Heart left ventricle (tissue), 13 donors: ENCODE data around the gene ANKRD9.

Experiments
- CTCF ChIP-seq, 12 donors: fragments of 200-600 bp; sonication (generic) in 4 of 12; IDR thresholded peaks; one replicate each; pipeline versions ENCODE4 v1.5.0 to v1.8.0; 2018 to 2022; ENCODE audit warnings: antibody characterized with exemption in 12 of 12, mild to moderate bottlenecking in 5 of 12
- POLR2A ChIP-seq, 2 donors: fragments of 450-650 bp; IDR thresholded peaks; one replicate each; pipeline ENCODE4 v1.6.1; 2017; ENCODE audit warnings: antibody characterized with exemption in 2 of 2, mild to moderate bottlenecking in 2 of 2, moderate library complexity in 2 of 2
- donor health status: ischemic (EF 13 %, LVEDD 7.1; RV severe dilation, severe dysfunction).
- donor health status: DM: no; HTN: yes; CAD: no.
- donor health status: DM: no; HTN: no; CAD: no.
- donor health status: ischemic (EF 25% LVEDD 6.9; RV normal size, moderate dysfunction).
- donor health status: ischemic (EF 25% LVEDD 5.7; RV mildly dilated, moderate dysfunction).
- donor health status: ischemic (EF 35%, LVEDD 5.7; RV mildly dilated, moderate dysfunction).
- donor health status: nonischemic (EF 11% LVEDD 7.7; RV severe dilation, severe dysfunction).
- donor health status: DM: yes; HTN: yes; CAD: no.
- donor health status: PGD.
- donor health status: ischemic (EF 29% LVEDD 5.4; RV normal size, mild dysfunction).
- donor health status: nonischemic (EF 23%, LVEDD 6.1; RV moderate dilation, normal function).

DNA sequence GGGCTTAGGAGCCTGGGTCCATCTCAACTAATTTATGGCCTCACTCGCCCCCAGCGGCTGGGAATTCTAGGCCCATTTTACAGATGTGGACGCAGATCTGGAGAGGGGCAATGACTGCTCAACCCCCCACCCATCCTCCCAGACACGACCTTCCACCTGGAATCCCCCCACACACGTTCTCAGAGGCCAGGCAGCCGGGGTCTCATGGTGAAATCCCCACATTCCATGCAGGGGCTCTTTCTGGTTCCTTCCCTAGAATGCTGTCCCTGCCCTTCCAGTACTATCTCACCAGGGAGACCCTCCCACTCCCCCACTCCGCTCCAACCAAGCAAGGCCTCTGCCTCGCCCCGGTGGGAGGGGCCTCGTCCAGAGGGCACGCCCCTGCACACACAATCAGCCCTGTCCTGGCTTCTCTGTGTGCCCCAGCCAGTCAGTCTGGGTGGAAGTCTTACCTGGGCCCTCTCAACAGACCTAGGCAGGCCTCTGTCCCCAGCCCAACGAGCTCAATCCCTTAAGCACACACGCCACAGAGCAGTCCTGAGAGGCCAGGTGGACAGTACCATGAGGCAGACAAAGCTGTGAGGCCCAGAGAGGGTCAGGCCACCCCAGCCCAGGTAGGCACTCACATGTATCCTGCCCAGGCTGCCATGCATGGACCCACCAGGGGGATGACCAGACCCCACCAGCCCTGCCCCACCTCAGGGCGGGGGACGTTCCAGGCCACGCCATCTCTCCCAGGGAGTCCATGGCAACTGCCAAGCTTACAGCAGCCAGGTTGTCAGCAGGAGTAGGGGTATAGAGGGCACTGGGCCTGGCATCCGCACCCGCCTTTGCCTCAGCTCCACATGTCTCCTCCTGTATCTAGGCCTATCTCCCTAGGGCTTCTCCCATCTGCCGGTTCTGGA, 1.3 kb upstream of the ANKRD9 start:
- TF ChIP-seq CTCF (IDR thresholded peaks at IDR 0.05): no peak
- TF ChIP-seq POLR2A (IDR thresholded peaks at IDR 0.05): no peak
